ENCODE results near the gene AMBN. TPM values are rescaled to one million over a fixed set of nuclear protein-coding genes. Genes with fewer than 3 reads are reported as not detected.
A peak's percentile ranks its signal among the peaks of the same experiment; 100 is the strongest.

Gene AMBN
- total RNA-seq, 1 donor from 2014 or later: not detected

- Mint-ChIP-seq H3K4me1 (ENCODE audit: unreplicated experiment) (peaks cover 6% of the 10 kb centered on the region), H3K27ac (ENCODE audit: unreplicated experiment) (no peak overlapping the region), H3K4me3 (ENCODE audit: unreplicated experiment) (no peak overlapping the region), H3K9me3 (ENCODE audit: unreplicated experiment) (no peaks in the 10 kb centered on the region), H3K27me3 (ENCODE audit: unreplicated experiment) (no peaks in the 10 kb centered on the region), H3K36me3 (ENCODE audit: low read depth, unreplicated experiment) (no peaks in the 10 kb centered on the region)
- DNase-seq (ENCODE audit: low spot score): no peak
- TF ChIP-seq CTCF (IDR thresholded peaks at IDR 0.05; ENCODE audit: unreplicated experiment): no peak
Observed at GRCh38 chr4:70600305-70600704, 8.2 kb downstream of the AMBN start.

GRCh38 chr4:70600977-70601376, 8.9 kb downstream of the AMBN start:
- DNase-seq (ENCODE audit: low spot score): no peak
- peaks cover 4% of the 10 kb centered on the region for H3K9me3 Mint-ChIP-seq (ENCODE audit: unreplicated experiment)
- H3K27me3 Mint-ChIP-seq (ENCODE audit: unreplicated experiment): no peaks in the 10 kb centered on the region
- H3K27ac Mint-ChIP-seq (ENCODE audit: unreplicated experiment): no peak overlapping the region
- TF ChIP-seq CTCF (IDR thresholded peaks at IDR 0.05; ENCODE audit: unreplicated experiment): no peak
- no peak overlapping the region for H3K4me3 Mint-ChIP-seq (ENCODE audit: unreplicated experiment)
- no peaks in the 10 kb centered on the region for H3K36me3 Mint-ChIP-seq (ENCODE audit: low read depth, unreplicated experiment)
- peaks cover 6% of the 10 kb centered on the region for H3K4me1 Mint-ChIP-seq (ENCODE audit: unreplicated experiment)

GRCh38 chr4:70601422-70602039, 9.5 kb downstream of the AMBN start:
- peak; percentile 49 for TF ChIP-seq CTCF (IDR thresholded peaks at IDR 0.05; ENCODE audit: unreplicated experiment)
- peak; percentile 64 for DNase-seq (ENCODE audit: low spot score)
- Mint-ChIP-seq H3K27me3 (ENCODE audit: unreplicated experiment) (no peaks in the 10 kb centered on the region), H3K27ac (ENCODE audit: unreplicated experiment) (no peak overlapping the region), H3K36me3 (ENCODE audit: low read depth, unreplicated experiment) (no peaks in the 10 kb centered on the region), H3K4me3 (ENCODE audit: unreplicated experiment) (no peak overlapping the region), H3K4me1 (ENCODE audit: unreplicated experiment) (peaks cover 6% of the 10 kb centered on the region), H3K9me3 (ENCODE audit: unreplicated experiment) (peaks cover 5% of the 10 kb centered on the region)

GRCh38 chr4:70603856-70604255, 11.8 kb downstream of the AMBN start:
- no peak for DNase-seq (ENCODE audit: low spot score)
- no peak for TF ChIP-seq CTCF (IDR thresholded peaks at IDR 0.05; ENCODE audit: unreplicated experiment)
- H3K36me3 Mint-ChIP-seq (ENCODE audit: low read depth, unreplicated experiment): no peaks in the 10 kb centered on the region
- H3K4me1 Mint-ChIP-seq (ENCODE audit: unreplicated experiment): peaks cover 6% of the 10 kb centered on the region
- peaks cover 5% of the 10 kb centered on the region for H3K9me3 Mint-ChIP-seq (ENCODE audit: unreplicated experiment)
- no peaks in the 10 kb centered on the region for H3K27me3 Mint-ChIP-seq (ENCODE audit: unreplicated experiment)
- no peak overlapping the region for H3K4me3 Mint-ChIP-seq (ENCODE audit: unreplicated experiment)
- H3K27ac Mint-ChIP-seq (ENCODE audit: unreplicated experiment): no peak overlapping the region

- no peak overlapping the region for H3K4me3 Mint-ChIP-seq (ENCODE audit: unreplicated experiment)
- H3K9me3 Mint-ChIP-seq (ENCODE audit: unreplicated experiment): peaks cover 5% of the 10 kb centered on the region
- TF ChIP-seq CTCF (IDR thresholded peaks at IDR 0.05; ENCODE audit: unreplicated experiment): no peak
- H3K27ac Mint-ChIP-seq (ENCODE audit: unreplicated experiment): no peak overlapping the region
- peaks cover 3% of the 10 kb centered on the region for H3K4me1 Mint-ChIP-seq (ENCODE audit: unreplicated experiment)
- H3K36me3 Mint-ChIP-seq (ENCODE audit: low read depth, unreplicated experiment): no peaks in the 10 kb centered on the region
- DNase-seq (ENCODE audit: low spot score): no peak
- H3K27me3 Mint-ChIP-seq (ENCODE audit: unreplicated experiment): no peaks in the 10 kb centered on the region
Observed at GRCh38 chr4:70606459-70606858, 14.4 kb downstream of the AMBN start.
